NCI-H1092 treated with DMSO at 0.1 percent for 48 hours (cell line): ENCODE data around the gene XKRX.

ENCODE experiments used
- DNase-seq: peaks from one replicate; lab custom pipeline; 2025; lab: John Stamatoyannopoulos, UW

The XKRX gene

DNA sequence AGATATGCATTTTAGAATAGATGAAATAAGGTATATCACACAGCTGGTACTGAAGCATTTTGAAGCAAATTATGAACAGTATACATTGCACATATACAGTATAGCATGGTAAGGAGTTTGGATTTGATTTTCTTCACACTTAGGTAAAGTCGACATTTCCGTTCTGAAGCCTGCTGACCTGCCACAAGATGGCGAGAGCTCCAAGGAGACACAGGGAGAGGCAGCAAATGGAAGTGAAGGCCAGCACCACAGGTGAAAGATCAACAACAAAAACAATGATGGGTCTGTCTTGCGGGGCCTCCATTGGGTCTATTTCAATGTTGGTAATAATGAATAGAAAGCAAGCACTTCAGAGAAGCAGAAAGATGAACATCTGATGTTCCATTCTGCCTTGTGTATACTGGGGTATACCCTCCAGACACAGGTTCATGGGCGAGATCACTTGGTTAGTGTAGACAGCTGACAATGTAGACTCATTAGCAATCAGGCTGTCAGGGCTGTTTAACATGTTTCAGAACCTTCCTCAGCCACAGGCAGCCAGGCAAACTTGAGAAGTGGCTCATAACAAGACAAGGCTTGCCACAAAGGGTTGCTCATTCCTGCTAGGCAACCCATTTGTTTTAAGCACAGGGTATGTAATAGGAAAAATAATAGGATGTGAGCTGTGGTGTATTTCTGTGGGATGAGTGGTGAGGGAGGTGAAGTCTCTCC lies 33.2 kb downstream of the XKRX start:
- DNase-seq, result peak; percentile 18

DNA sequence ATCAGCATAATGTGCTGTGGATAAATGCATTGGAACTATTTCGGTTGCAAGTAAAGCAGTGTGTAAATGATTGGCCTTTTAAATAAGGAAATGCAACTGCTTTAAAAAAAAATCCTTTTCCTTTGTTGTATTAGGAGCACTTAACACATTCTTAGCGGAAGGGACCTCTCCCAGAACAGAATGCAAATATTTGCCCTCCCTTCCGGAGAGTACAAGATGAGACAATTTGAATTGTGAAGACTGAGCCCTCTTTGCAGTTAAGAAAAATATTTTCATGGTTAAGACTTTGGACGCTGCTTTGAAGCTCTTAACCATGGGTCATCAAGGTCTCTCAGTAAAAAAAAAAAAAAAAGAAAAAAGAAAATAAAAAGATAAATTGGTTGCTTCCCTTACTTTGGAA lies 45.1 kb downstream of the XKRX start:
- no peak for DNase-seq

DNA sequence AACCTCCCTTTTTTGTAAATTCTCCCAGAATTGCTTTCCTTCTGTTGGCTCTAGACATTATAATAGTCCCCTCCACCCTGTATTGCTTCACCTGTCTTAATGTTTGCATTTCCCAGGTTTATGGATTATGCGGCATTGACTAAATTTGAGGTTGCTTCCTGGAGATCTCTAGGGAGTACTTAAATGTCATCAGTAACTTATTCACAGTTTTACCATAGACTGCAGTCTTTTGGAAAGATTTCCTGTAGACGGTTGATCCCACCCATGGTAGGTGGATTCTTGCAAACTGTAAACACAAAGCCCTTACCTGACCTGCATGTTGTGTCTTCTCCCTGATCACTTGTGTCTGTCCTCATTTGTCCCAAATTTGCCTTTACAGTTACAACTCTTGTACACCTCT lies 48.3 kb downstream of the XKRX start:
- DNase-seq, result no peak

DNA sequence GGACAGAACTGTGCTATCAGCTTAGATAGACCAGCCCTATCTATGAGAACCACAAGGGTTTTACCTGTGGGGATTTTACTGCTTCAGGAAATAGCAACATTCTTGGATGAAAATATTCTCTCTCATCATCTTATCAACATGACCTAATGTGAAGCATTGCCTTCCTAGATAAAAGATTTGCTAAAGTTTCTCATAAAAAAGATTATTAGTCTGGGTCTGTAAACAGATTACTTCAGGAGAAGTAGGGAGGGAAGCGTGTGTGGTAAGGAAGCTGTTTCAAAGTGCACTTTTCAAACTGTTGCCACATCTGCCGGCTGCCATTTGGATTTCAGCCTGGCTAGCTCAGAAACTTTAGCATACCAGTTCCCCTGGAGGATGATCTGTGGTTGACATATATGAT lies 54.4 kb downstream of the XKRX start, which contains the start of gene NOX1:
TSS of gene NOX1 (minus strand) at position 35 of the 400 bp plus-strand sequence. CDS start 220 bp downstream, outside the sequence.
- DNase-seq, result no peak

DNA sequence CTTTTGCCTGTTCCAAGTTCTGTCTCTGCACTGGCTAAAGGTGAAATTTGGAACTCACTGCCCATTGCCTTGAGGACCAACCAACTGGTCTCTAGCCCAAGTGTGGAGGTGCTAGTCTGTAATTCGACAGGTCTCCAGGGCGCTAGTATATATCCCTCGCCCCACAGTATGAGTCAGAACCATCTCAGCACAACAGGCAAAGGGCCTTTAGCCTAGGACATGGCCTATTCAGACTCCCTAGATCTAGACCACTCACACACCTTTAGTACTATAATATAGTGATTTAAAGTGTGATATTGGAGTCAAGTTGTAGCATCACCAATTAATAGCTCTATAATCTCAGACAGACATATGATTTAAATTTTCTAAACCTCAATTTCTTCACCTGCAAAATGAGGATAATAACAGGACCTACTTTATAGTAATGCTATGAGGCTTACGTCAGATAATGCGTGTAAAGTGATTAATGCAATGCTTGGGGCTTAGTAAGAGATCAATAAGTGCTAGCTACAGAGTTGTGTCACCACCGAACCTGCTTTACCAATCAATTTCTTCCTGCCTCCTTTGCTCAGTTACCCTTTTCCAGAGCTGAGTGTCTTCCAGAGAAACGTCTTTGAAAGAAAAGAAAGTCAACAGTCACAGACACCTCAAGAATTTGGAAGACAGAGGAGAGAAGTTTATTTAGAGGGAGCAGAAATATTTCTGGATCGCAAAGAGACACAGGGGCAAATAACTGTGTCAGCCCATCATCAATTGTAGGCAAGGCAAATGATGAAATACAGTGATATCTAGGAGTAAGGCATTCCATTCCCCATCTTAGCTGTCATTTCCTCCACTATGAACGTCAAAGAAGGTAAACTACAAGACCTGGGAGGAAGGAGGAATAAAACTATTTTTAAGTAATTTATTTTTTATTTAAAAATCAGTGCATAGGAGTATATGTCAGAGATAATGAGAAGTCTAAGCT lies 56.8 kb downstream of the XKRX start:
- no peak for DNase-seq

DNA sequence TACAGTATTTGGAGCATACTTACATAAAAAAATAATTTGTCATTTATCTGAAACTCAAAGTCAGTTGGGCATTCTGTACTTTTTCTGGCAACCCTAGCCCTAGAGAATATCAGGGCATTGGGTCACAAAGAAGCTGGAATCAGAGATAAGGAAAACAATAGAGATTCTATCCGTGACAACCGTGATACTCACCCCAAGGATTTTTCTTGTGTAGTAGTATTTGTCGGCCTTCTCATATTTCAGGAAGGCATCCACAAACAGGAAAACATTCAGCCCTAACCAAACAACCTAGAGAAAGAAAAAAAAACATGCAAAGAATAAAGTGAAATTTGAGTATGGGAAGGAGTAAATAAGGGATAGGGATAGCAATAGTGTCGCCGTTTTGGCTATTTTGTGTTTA lies 58.2 kb downstream of the XKRX start:
- no peak for DNase-seq

DNA sequence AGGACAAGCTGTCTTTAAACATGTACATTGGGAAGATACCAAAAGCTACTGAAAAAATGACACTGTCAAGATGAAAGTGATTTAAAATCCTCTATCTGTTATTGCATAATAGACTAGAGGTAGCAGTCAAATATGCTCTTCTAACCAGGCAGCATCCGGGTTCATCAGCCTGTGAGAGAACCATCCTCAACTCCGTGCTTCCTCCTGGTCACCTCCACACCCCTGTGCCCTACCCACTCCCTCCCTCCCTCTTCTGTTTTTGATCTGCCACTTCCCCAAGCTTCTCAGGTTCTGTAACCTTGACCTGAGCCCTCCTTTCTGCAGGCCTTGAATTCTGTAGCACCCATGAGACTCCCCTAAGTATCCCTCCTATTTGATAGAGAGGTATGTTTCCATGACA lies 60.4 kb downstream of the XKRX start:
- DNase-seq, result no peak

DNA sequence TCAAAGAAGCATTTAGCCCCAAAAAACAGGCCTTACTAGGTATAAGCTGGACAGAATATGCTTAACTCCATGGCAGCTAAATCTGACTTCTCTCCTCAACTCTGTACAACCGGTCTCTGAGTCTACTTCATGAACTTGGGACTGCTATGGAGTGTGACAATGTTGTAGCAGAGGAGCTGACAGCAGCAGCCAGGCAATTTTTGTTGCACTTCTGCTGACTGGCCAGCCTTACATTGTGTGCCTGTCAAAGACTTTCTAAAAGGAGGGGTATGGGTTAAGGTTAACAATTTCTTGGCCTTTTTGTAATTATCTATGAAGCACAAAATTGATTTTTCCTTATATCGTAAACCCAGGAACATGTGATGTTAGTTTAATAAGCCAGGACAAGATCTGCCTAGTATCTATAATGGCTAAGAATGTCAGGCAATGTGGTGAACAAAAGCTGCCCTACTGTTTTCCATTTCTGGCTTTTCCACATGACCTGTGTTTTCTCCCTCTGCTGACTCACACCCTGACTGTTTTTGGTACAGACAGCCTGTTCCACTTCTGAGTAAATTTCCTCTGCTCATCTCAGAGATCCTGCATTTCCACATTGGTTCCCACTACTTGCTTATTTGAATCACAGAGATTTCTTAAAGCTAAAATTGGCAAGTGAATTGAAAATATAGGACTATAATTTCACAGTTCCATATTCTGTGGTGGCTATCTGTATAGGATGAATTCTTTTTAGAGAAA lies 63.9 kb downstream of the XKRX start:
- no peak for DNase-seq
